Calu3 (cell line): ENCODE measurements around the gene FECH. TPM values are rescaled to one million over a fixed set of nuclear protein-coding genes. Genes with fewer than 3 reads are reported as not detected.

Source experiments
- BruUV-seq: library from RNA; stranded (reverse); fragments of 400-500 nt; replicated peaks from 2 replicates; lab custom pipeline; 2021; lab: Mats Ljungman, UMichigan
- CTCF ChIA-PET: fragments of 300-600 bp; sonication (Branson Sonifier 250); formaldehyde crosslinking; loops from one replicate; lab custom pipeline; 2022; ENCODE audit warnings: antibody characterized with exemption; lab: Charles Lee
- DNase-seq: peaks from one replicate; pipeline ENCODE4 v3.0.0; 2022
- H3K27ac Mint-ChIP-seq: one replicate; pipeline ENCODE4 v1.8.0; 2022; ENCODE audit warnings: mixed read lengths; ENCODE audit not compliant: unreplicated experiment
- H3K27me3 Mint-ChIP-seq: one replicate; pipeline ENCODE4 v1.8.0; 2022; ENCODE audit warnings: mixed read lengths; ENCODE audit not compliant: unreplicated experiment
- H3K36me3 Mint-ChIP-seq: one replicate; pipeline ENCODE4 v1.8.0; 2022; ENCODE audit warnings: mild to moderate bottlenecking, moderate library complexity, mixed read lengths; ENCODE audit not compliant: insufficient read depth, unreplicated experiment
- H3K4me1 Mint-ChIP-seq: one replicate; pipeline ENCODE4 v1.8.0; 2022; ENCODE audit warnings: mild to moderate bottlenecking, low read depth, mixed read lengths; ENCODE audit not compliant: unreplicated experiment
- H3K4me3 Mint-ChIP-seq: one replicate; pipeline ENCODE4 v1.8.0; 2022; ENCODE audit warnings: mild to moderate bottlenecking, low read depth, moderate library complexity, mixed read lengths; ENCODE audit not compliant: unreplicated experiment
- H3K9me3 Mint-ChIP-seq: one replicate; pipeline ENCODE4 v1.8.0; 2022; ENCODE audit warnings: low read depth, mixed read lengths; ENCODE audit not compliant: unreplicated experiment
- intact Hi-C: fragments of 100-400 bp; cut with micrococcal nuclease; formaldehyde crosslinking; loops from one replicate; pipeline ENCODE4 v1.10.0; 2022; ENCODE audit not compliant: unreplicated experiment
- total RNA-seq: library from RNA; stranded (reverse); gene quantifications from 2 replicates; pipeline ENCODE4 v1.2.3, GENCODE V29; 2022
- TF ChIP-seq, protein P1 (sequence below): fragments of 200-600 bp; IDR thresholded peaks from one replicate; pipeline ENCODE4 v1.8.0; 2022; ENCODE audit warnings: antibody characterized with exemption; ENCODE audit not compliant: unreplicated experiment

The FECH gene
- total RNA-seq, 1 experiment from 2014 or later, result 23.4 TPM

DNA sequence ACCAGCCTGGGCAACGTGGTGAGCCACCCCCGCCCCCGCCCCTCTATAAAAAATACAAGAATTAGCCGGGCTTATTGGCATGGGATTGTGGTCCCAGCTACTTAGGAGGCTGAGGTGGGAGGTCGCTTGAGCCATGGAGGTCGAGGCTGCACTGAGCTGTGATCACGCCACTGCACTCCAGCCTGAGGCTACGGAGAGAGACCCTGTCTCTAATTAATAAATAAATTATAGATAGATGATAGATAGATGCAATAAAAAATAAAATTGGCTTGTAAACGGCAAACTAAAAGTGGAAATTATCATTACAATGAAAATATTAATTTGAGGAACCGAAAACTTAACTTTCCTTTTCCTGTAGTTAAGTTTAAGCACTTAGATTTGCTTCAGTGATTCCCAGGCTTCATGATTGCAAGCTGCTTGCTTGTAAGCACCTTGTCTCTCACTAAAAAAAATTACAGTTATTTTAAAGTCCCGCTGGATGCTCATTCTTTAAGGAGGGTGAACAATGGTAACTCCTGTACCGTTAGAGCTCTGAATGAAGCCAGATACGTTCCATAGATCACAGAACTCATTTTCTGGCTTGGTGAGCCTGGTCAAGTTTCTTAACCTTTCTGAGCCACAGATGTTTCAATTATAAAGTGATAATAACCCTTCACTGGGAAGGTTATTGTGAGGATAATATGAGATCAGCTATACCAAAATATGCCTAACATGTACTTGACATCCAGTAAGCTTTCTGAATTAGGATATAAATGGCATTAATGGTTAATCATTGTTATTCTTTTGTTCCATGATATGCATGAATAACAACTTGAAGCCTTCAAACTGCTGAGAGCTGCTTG is 44.5 kb upstream of the FECH start:
- no peaks in the 10 kb centered on the region for H3K27me3 Mint-ChIP-seq
- H3K36me3 Mint-ChIP-seq, result peaks cover 18% of the 10 kb centered on the region
- no peak for DNase-seq
- CTCF ChIA-PET, result interaction anchor here (0.5 to 0.6 kb wide), 2 partner anchors 152 to 545 kb away, joined by 3 to 4 read pairs; no protein-coding TSS in a partner anchor
- H3K9me3 Mint-ChIP-seq, result no peaks in the 10 kb centered on the region
- BruUV-seq, result no TSS peak
- intact Hi-C loops, result loop anchor here (10.0 kb wide), 2 partner anchors 154 to 414 kb away; partner anchors contain the start of gene NEDD4L
- H3K4me1 Mint-ChIP-seq, result peaks cover 44% of the 10 kb centered on the region
- TF ChIP-seq, protein P1, sequence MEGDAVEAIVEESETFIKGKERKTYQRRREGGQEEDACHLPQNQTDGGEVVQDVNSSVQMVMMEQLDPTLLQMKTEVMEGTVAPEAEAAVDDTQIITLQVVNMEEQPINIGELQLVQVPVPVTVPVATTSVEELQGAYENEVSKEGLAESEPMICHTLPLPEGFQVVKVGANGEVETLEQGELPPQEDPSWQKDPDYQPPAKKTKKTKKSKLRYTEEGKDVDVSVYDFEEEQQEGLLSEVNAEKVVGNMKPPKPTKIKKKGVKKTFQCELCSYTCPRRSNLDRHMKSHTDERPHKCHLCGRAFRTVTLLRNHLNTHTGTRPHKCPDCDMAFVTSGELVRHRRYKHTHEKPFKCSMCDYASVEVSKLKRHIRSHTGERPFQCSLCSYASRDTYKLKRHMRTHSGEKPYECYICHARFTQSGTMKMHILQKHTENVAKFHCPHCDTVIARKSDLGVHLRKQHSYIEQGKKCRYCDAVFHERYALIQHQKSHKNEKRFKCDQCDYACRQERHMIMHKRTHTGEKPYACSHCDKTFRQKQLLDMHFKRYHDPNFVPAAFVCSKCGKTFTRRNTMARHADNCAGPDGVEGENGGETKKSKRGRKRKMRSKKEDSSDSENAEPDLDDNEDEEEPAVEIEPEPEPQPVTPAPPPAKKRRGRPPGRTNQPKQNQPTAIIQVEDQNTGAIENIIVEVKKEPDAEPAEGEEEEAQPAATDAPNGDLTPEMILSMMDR, result no peak
- peak overlapping the region; percentile 73 for H3K27ac Mint-ChIP-seq
- H3K4me3 Mint-ChIP-seq, result peak overlapping the region; percentile 80

DNA sequence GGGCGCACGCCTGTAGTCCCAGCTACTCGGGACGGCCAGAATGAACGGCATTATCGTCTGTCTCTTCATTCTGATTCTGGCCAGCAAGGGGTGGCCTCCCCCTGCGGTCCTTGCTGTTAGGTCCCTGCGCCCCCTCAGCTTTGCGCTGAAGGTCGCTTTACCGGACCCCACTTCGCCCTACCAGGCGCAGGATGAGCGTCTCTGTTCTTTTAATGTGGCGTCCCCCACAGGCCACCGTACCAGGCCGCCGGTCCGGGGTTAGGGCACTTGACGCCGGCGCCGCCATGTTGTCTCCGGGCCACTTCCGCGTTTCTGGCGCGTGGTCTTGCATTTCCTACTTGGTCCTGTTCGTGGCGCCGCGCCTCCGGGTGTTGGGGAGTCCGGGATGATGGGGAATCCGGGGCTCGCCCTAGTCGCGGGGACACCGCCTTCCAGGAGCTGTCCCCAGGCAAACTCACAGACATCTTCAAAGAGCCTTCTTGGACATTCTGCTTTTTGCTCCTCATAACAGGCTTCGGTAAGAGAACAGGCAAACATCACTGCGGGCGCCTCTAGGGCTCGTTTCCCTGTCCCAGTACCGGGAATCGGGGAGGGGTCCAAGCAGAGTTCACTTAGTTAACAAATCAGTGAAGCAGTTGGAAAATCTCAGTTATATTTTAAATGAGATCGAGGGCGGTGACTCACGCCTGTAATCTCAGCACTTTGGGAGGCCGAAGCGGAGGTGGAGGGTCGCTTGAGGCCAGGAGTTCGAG is 43.7 kb upstream of the FECH start:
- Mint-ChIP-seq H3K36me3 (peaks cover 20% of the 10 kb centered on the region), H3K4me3 (peak overlapping the region; percentile 80), H3K27ac (peak overlapping the region; percentile 73), H3K27me3 (no peaks in the 10 kb centered on the region), H3K4me1 (peaks cover 38% of the 10 kb centered on the region), H3K9me3 (no peaks in the 10 kb centered on the region)
- intact Hi-C loops, result loop anchor here (10.0 kb wide), 2 partner anchors 155 to 415 kb away; partner anchors contain the start of gene NEDD4L
- DNase-seq, result peak; percentile 95
- TF ChIP-seq, protein P1, result peak; percentile 79
- CTCF ChIA-PET, result interaction anchor here (0.6 to 1.1 kb wide), 2 partner anchors 8 to 153 kb away, joined by 3 read pairs; no protein-coding TSS in a partner anchor
- TSS peak; percentile 90 for BruUV-seq

DNA sequence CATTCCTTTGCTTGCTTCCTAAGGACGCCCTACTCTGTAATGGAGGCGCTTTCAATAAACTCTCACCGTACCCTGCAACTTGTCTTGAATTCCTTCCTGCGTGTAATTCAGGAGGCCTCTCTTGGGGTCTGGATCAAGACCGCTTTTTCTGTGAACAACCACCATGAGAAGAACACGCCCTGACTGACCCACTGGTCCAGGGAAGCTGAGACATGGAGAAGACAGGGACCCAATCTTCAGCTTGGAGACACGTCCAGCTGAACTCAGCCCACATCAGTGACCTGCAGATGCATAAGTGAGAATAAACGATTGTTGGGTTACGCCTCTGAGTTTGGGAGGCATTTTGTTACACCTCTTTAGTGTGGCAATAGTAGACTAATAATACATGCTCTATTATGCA is 42.9 kb upstream of the FECH start:
- peak overlapping the region; percentile 80 for H3K4me3 Mint-ChIP-seq
- CTCF ChIA-PET, result interaction anchor here (1.1 kb wide), 1 partner anchor 7 kb away, joined by 3 read pairs; no protein-coding TSS in a partner anchor
- TF ChIP-seq, protein P1, result no peak
- peaks cover 20% of the 10 kb centered on the region for H3K36me3 Mint-ChIP-seq
- intact Hi-C loops, result no loop called here
- BruUV-seq, result no TSS peak
- H3K9me3 Mint-ChIP-seq, result no peaks in the 10 kb centered on the region
- H3K27ac Mint-ChIP-seq, result peak overlapping the region; percentile 73
- H3K4me1 Mint-ChIP-seq, result peaks cover 36% of the 10 kb centered on the region
- DNase-seq, result no peak
- H3K27me3 Mint-ChIP-seq, result no peaks in the 10 kb centered on the region

DNA sequence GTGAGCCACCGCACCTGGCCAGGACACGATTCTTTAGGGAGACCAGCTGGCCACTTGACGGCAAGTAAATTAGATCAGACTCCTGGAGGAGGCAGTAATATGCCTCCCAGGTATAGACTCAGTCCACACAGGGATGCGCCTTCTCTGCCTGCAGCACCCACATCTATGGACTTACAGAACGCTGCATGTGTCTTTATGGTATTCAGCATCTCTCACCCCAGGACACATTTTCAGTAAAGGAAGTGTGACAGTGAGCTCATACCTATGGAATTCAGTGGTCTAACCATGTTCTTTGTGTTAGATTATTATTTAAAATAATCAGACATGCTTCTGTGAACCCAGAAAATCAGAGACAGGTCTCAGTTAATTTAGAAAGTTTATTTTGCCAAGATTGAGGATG is 41.0 kb upstream of the FECH start:
- Mint-ChIP-seq H3K27me3 (no peaks in the 10 kb centered on the region), H3K4me3 (no peak overlapping the region), H3K36me3 (peaks cover 20% of the 10 kb centered on the region), H3K27ac (peak overlapping the region; percentile 6), H3K4me1 (peaks cover 36% of the 10 kb centered on the region), H3K9me3 (no peaks in the 10 kb centered on the region)
- BruUV-seq, result no TSS peak
- intact Hi-C loops, result no loop called here
- CTCF ChIA-PET, result interaction anchor here (0.5 to 0.7 kb wide), 2 partner anchors 106 to 142 kb away, joined by 6 read pairs; no protein-coding TSS in a partner anchor
- TF ChIP-seq, protein P1, result no peak
- no peak for DNase-seq
